Stimulated activated CD4-positive, alpha-beta T cell treated with anti-CD3 and anti-CD28 coated beads, TNF-alpha, amount 100 ng/mL, for 48 hours (primary cell): Measurements from ENCODE around the gene LMNB1.
"Not testable (repeated sequence)": the region's sequence is repeated elsewhere in the genome, so short reads cannot be mapped to it uniquely, and the experiment has no call there.

ENCODE experiments used
- DNase-seq, 3 donors: peaks; one replicate each; pipeline ENCODE4 v3.0.0-alpha.2; 2020; ENCODE audit warnings: low read depth in 3 of 3

The LMNB1 gene

GRCh38 chr5:126778675-126779403 is 1.9 kb downstream of the LMNB1 start:
- DNase-seq, result no peak

- DNase-seq, result peak in 2 of 3 donors; percentile 17 to 39
These were observed 3.4 kb downstream of the LMNB1 start for GRCh38 chr5:126780165-126780827.

GRCh38 chr5:126788409-126788808 is 11.5 kb downstream of the LMNB1 start:
- peak in 1 of 3 donors; percentile 10 for DNase-seq

GRCh38 chr5:126793097-126793496 is 16.2 kb downstream of the LMNB1 start:
- no peak for DNase-seq

- DNase-seq, result not testable (repeated sequence)
These were observed 16.7 kb downstream of the LMNB1 start for GRCh38 chr5:126793648-126794047.

GRCh38 chr5:126794157-126794828 is 17.4 kb downstream of the LMNB1 start:
- DNase-seq, result no peak

GRCh38 chr5:126799780-126800179 is 22.8 kb downstream of the LMNB1 start:
- DNase-seq, result no peak

GRCh38 chr5:126801174-126801991 is 24.4 kb downstream of the LMNB1 start:
- DNase-seq, result no peak

GRCh38 chr5:126801992-126802294 is 25.0 kb downstream of the LMNB1 start:
- no peak for DNase-seq

- DNase-seq, result no peak
These were observed 28.1 kb downstream of the LMNB1 start for GRCh38 chr5:126805063-126805462.

- no peak for DNase-seq
These were observed 31.6 kb downstream of the LMNB1 start for GRCh38 chr5:126808521-126808988.

- no peak for DNase-seq
These were observed 33.0 kb downstream of the LMNB1 start for GRCh38 chr5:126809916-126810315.

GRCh38 chr5:126810596-126811380 is 33.9 kb downstream of the LMNB1 start:
- no peak for DNase-seq

- peak in 2 of 3 donors; percentile 10 to 32 for DNase-seq
These were observed 34.7 kb downstream of the LMNB1 start for GRCh38 chr5:126811515-126812198.

- no peak for DNase-seq
These were observed 35.2 kb downstream of the LMNB1 start for GRCh38 chr5:126812199-126812570.

- DNase-seq, result not testable (repeated sequence)
These were observed 36.9 kb downstream of the LMNB1 start for GRCh38 chr5:126813799-126814198.

GRCh38 chr5:126814721-126815404 is 37.9 kb downstream of the LMNB1 start:
- DNase-seq, result no peak

- no peak for DNase-seq
These were observed 39.7 kb downstream of the LMNB1 start for GRCh38 chr5:126816649-126817048.

- no peak for DNase-seq
These were observed 41.8 kb downstream of the LMNB1 start for GRCh38 chr5:126818736-126819135.

- no peak for DNase-seq
These were observed 42.3 kb downstream of the LMNB1 start for GRCh38 chr5:126819253-126819652.
